Hepatic stellate cell (primary cell): ENCODE results near the gene TRIM10.
"Not testable (repeated sequence)": the region's sequence is repeated elsewhere in the genome, so short reads cannot be mapped to it uniquely, and the experiment has no call there.

Experiments
- DNase-seq: peaks from one replicate; pipeline ENCODE4 v3.0.0; 2011; ENCODE audit warnings: low spot score

Gene TRIM10

DNA sequence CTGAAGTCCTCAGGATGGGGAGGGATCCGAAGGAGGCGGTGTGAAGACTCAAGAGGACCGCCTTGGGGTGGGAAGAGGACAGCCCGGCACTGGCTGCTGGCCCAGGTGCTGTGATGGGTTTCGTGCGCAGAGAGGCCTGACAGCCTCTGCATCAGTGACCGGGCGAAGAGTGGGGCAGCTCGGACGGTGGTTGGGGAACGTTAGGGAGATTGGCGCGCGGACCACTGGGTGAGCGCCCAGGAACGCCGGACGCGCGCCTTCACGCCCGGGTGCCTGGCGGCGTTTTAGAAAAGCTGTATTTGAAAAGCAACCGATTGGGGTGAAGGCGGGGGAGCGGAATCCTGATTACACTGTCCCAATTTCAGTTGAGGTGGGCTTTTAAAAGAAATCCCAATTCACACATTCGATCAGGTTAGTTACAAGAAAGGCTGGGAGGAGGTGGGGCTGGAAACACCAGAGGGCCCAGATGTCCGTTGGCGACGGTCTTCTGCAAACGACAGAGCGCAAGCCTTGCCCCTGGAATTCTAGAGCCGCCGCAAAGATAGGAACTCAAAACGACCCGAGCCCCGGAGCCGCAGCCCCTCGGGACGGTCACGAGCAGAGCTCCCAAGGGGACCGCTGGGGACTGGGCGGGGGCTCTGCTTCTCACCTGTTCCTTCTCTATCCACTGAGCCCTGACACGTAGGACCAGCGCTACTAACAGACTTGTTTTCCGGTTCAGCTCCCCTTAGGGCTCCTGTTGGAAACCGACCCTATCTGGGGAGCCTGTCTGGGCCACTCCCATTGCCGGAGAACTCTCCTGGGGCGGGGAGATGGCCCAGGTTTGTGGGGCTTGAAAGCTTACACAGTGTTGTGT is 33.5 kb downstream of the TRIM10 start:
- no peak for DNase-seq

GRCh38 chr6:30122515-30122914 is 38.5 kb downstream of the TRIM10 start:
- DNase-seq = no peak

DNA sequence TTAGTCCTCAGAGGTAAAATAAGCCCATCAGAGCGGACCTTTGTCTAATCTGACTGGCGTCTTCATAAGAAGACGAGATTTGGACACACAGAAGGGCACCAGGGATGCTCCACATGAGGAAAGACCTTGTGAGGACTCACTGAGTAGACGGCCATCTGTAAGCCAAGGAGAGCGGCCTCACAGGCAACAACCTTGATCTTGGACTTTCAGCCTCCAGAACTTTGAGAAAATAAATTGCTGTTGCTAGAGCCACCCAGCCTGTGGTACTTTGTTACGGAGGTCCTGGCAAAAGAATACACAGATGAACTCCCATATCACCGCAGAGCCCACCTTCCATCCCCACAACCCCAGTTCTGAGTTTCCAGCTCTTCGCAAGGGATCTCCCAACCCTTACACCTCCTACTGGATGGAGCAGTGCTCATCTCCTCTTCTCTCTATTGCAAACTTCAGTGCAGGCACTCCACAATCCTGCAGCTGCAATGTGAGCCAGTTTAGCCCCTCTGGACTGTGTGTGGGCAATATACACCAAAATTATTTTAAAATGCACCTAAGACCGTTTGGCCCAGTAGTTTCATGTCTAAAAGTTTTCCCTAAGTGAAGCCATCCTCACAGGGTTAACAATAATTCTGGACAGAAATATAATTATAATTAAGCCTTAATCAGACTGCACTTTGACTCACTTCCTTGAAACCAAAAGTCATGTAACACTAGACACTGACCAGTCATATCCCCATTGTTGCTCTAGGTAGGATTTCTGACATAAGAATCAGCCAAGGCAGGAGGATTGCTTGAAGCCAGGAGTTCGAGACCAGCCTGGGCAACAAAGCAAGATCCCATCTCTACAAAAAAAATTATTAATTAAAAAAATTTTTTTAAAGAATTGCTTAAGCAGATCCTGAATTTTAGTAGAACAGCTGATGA is 39.3 kb downstream of the TRIM10 start:
- DNase-seq = no peak

DNA sequence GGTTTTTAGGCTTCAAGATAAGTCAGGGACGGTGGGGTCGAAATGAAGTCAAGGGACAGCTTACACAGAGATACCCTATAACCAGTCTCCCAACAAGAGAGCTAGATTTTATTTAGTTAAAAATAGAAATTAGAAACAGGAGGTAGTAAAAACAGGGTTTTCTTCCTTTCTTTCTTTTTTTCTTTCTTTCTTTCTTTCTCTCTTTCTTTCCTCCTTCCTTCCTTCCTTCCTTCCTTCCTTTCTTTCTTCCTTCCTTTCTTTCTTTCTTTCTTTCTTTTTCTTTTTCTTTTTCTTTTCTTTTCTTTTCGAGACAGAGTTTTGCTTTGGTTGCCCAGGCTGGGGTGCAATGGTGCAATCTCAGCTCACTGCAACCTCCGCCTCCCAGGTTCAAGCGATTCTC is 42.3 kb downstream of the TRIM10 start:
- DNase-seq = not testable (repeated sequence)

GRCh38 chr6:30116724-30117123 is 44.3 kb downstream of the TRIM10 start:
- no peak for DNase-seq

DNA sequence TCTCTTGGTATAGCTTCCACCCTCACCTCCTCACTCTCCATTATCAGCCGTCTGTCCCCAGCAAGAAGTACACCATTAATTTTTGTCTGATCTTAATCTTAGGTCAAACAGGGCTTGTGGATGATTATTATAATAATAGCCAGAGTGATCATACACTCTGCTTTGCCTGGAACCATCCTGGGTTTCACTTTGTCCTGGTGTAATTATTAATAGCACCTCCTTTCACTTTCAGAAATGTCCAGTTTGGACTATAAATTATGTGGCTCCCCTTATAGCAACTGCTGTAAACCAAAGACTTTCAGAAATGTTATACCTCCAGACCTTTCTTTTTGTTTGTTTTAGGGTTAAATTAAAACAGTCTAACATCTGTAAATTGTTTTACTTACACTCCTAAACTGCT is 47.2 kb downstream of the TRIM10 start:
- no peak for DNase-seq

DNA sequence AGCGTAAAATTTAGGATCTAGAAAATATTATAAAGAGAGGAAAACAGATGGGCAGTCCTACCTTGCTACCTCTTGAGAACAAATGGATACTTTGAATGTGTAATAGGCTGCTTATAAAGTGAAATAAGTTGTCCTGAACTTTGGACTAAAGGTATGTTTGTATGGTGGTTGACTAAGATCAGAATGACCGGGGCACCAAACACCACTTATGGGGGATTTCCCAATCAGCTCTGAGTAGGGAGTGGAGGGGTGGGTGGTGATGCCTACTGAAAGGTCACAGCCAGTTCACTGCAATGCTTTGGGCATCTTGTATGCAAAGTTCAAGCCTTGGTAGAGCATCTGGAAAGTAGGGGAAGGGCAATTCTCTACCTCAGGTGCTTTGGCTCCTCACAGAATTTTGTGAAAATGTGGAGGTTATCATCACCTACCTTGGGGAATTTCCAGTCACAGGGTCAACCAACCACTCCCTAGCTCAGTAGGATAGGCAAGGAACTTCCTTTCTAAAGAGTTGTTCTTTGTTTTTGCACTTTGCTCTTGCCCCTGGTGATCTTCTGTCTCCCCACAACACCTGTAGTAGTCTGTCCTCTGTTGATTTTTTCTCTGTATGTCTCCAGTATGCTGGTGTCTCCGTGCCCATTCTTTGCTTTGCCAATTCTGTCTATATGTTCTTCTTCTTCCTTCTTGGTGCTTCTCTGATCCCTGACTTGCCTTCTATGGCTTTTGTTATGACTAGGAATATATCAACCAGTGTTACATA is 47.8 kb downstream of the TRIM10 start, which contains the start of gene TRIM31:
Gene TRIM31 (minus strand): TSS at position 88 of the 757 bp plus-strand sequence. CDS start 285 bp downstream, outside the sequence.
- no peak for DNase-seq

- DNase-seq = no peak
These were observed 48.5 kb downstream of the TRIM10 start for GRCh38 chr6:30112402-30112994.

DNA sequence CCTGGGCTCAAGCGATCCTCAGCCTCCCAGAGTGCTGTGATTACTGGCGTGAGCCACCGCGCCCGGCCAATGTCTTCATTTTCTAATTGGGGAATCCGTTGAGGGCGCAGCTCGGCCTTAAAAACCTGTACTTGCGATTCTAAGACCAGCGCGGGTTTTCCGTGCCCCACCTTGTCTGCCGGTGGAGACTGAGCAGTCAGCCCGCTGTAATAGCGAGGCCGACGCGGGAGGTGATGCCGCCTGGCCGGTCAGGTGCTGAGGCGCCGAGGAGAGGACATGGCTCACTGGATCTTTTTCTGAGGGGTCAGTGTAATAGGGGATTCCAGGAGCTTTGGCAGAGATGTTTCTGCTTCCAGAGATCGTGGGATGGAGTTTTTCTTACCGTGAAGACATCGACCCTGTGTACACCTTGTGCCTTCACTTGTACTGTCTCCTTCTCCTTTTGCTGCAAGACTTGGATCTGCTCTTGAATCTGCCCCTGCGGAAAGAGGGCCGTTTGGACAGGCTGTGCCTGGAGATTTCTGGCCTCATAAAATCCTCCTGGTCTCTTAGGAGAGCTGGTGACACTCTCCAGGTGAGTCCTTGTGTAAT is 49.6 kb downstream of the TRIM10 start:
- DNase-seq = no peak

DNA sequence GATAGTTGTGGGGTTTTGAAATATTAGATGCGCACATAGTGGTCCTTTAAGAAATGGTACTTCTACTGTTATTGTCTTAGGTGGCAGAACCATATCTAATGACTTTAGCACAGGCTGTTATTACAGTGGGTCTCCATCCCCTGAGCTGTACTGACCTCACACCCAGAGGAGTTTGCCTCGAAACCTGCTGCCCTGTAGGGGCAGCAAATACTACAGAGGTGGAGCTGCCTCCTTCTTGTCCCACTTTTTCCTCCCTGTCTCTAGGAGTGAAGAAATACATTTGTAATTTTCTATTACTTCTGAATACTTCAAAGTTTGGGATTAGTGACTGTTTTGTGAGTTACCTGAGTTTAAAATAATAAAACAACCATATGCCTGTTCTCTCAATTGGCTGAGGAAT is 56.4 kb downstream of the TRIM10 start:
- DNase-seq = no peak

DNA sequence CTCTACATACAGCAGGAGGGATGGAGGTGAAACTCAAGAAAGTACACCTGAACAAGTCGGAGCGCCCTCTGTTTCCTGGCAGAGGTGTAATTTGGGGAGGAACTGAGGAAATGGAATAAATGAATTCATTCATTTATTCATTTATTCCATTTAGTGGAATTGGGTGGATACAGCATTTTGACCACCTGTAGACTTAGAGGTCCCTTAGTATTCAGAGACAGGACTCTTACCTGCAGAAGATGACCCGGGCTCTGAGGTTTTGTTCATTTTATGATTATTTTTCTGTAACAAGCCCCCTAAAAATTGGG is 57.2 kb downstream of the TRIM10 start:
- DNase-seq = no peak

- peak; percentile 85 for DNase-seq
These were observed 57.8 kb downstream of the TRIM10 start for GRCh38 chr6:30102970-30103871.

- DNase-seq = no peak
These were observed 58.5 kb downstream of the TRIM10 start for GRCh38 chr6:30102414-30102969.
